GM18498 (cell line): ENCODE measurements around the gene NIPAL1.

Experiments
- ATAC-seq: cut with Tn5 transposase; IDR thresholded peaks from one replicate; pipeline ENCODE4 v1.9.1; 2021; ENCODE audit warnings: mild to moderate bottlenecking, moderate library complexity; ENCODE audit not compliant: unreplicated experiment

NIPAL1 gene

DNA sequence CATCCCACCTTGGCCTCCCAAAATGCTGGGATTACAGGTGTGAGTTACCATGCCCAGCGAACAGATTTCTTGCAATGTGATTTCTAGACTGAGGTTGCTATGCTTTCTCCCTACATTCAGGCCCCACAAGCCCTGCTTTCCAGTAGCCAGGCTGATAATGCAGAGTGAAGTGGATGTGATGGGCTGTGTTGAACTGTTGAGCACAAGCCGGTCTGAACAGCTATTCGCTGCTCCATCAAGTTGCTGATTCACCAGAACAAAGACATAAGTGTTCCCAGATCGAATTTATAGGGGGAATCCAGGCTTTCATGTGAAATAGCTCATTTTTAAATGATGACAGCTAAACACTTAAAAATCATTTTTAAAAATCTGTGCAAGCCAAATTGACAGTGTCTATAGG lies 8.0 kb downstream of the NIPAL1 start:
- ATAC-seq, result no peak

DNA sequence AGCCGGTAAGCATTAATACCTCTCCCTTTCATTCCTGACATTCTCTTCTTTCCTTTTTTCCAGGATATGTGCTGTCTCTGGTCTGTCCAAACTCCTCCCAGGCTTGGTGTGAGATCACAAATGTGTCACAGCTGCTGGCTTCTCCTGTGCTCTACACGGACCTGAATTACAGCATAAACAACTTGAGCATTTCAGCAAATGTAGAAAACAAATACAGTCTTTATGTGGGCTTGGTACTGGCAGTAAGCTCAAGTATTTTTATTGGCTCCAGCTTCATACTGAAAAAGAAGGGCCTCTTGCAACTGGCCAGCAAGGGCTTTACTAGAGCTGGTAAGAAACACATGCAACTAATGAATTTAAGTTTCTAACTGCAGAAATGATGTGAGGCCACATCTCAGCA lies 8.4 kb downstream of the NIPAL1 start:
- ATAC-seq, result no peak

DNA sequence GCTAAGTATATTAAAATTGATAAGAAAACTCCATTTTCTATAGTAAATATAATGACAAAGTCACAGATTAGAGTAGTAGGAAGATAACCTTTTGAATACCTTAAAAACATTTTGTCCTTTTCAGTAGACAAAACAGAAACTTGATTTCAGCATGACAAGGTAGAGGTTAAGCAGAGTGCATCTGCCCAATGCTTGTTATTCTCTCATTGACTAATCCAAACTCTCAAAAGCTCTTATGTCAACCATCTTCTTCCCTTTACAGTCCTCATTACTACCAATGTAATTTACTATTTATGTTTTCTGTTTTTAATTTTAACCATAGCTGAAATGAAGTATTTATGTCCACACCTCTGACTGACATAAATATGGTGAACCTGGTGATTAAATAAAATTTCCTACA lies 11.1 kb downstream of the NIPAL1 start:
- peak; percentile 71 for ATAC-seq

DNA sequence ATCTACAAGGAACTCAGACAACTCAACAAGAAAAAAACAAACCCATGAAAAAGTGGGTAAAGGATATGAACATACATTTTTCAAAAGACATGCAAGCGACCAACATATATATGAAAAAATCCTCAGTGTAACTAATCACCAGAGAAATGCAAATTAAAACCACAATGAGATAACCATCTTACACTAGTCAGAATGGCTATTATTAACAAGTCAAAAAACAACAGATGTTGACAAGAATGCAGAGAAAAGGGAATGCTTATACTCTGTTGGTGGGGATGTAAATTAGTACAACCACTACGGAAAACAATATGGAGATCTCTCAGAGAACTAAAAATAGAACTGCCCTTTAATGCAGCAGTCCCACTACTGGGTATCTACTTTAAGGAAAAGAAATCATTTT lies 12.1 kb downstream of the NIPAL1 start:
- ATAC-seq, result peak; percentile 74

DNA sequence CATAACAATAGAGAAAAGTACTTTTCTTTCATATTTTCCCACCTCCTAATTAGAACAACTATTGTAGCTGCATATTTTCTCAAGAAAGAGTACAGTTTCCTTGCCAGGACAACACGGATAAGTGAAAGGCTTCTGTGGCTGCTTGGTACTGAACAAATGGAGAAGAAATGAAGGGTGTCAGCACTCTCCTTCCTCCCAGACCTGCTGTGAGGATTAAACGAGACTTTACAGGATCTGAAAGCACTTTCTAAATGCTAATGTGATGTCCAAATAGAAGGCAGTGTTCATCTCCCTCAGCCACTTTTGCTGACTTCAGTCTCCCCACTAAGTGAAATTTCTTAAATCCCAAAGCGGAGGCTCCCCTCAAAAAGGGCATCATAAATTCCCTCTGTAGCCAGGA lies 13.9 kb downstream of the NIPAL1 start:
- no peak for ATAC-seq

DNA sequence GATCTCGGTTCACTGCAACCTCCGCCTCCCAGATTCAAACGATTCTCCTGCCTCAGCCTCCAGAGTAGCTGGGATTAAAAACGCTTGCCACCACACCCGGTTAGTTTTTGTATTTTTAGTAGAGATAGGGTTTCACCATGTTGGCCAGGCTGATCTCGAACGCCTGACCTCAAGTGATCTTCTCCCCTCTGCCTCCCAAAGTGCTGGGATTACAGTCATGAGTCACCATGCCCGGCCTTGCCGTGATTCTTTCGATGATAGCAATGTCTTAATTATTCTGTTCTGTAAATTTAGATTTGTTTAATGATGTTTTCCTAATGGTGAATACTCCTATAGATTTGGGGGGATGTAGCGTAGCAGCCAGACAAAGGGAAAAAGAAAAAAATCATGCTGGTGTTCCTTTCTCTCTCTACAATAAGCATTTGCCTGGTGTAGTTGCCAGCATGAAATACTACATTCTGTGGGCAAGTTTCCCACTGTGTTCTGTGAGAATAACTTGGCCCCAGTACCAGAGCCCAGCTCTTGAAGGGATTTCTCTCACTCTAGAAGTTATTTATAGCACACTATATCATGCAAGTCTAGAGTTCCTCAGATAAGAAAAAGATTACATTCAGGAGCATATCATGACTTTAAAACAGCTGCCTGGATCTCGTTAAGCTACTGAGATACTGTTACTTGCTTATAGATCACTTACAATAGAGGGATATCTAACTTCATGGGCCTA lies 15.4 kb downstream of the NIPAL1 start:
- ATAC-seq, result no peak

DNA sequence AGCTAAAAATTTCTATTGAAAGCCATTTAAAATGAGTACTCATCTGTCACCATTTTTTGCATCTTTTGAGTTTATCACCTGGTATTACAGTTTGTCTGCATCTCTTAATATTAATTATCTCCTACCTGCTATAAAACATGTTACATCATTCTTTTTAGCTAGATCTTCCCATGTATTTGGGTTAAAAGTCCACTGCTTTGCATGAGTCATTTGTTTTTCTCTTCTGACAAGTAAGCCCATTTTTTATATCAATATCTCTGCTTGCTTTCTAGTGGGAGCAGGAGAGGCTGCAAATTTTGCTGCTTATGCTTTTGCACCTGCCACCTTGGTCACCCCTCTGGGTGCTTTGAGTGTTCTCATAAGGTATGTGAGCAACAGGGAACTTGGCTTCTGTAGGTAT lies 16.1 kb downstream of the NIPAL1 start:
- ATAC-seq, result no peak

DNA sequence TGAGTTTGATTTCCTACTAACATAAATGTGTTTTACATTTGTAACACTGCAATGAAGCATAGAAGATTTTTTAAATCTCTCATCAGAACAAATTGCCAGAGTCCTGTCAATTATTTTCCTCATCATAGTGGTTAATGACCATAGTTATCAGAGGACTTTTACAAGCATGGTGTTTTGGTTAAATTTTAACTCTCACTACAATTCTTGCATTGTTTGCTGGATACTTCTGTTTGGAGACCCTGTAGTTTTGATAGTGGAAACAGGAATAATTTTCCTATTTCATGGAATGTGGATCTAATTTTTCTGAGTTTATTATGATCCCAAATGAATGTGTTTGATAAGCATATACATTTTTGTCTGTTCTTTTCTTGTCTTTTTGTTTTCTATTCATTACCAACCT lies 16.8 kb downstream of the NIPAL1 start:
- ATAC-seq, result no peak

DNA sequence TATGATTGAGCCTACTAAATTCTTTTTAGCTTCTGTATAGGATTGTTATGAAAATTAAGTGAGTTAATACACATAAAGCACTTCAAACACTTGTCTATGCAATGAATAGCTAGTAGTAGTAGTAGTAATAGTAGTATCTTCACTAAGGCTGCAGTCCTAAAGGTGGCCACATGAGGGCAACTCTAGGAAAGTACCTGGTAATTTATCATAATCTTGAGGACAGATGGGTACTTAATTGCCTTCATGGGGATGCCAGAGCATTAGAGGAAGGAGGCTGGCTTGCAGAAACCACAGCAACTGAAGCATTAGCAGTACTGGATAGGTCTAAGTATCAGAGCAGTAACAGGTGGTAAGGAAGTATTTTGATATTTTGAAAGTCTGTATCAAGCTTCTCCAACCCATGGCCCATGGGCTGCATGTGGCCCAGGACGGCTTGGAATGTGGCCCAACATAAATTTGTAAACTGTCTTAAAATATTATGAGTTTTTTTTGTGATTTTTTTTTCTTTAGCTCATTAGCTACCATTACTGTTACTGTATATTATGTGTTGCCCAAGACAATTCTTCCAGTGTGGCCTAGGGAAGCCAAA lies 17.3 kb downstream of the NIPAL1 start:
- ATAC-seq, result peak; percentile 45

DNA sequence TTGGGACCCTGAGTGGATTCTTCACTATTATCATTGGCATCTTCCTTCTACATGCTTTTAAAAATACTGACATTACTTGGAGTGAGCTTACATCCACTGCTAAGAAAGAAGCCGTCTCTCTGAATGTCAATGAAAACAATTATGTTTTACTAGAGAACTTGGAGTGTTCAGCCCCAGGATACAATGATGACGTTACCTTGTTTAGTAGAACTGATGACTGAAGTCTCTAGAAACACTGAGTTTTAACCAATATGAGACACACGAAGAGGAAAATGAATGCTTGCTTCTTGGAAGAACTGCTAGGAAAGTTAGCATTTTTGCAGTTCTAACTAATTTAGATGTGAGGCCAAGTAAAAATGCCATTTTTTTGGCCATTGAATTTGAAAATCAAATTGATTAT lies 19.4 kb downstream of the NIPAL1 start:
- ATAC-seq, result no peak

DNA sequence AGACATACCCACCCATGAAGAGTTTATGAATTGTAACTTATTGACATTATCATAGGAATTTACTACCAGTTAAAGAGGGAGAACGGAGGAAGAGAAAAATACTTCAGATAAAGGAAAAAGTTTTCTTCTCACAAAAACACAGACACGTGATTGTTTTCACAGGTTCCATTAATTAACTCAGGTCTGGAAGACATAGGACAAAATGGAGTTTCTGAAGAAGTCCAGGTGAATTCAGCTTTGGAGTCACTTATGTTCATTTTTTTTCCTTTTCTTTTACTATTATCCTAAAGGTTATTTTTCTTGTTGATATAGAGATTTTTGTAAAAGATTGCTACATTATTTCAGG lies 20.5 kb downstream of the NIPAL1 start:
- no peak for ATAC-seq

DNA sequence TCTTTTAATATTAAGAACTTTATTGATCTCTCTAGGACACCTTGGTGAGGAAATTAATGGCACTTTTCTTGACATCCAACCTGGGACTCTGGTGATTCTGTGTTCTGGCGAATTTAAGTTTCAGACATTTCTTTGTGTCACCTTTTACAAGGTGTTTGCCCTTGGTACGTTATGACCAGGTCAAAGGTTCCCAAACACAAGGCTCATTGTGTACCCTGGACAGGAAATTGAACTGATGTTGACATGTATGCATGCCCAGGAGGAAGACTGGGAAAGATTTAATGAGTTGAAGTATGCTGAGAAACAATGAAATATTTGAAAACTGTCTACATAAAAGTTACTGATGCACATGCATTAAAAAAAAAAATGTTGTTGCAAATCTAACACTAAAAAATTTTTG lies 22.1 kb downstream of the NIPAL1 start:
- no peak for ATAC-seq

DNA sequence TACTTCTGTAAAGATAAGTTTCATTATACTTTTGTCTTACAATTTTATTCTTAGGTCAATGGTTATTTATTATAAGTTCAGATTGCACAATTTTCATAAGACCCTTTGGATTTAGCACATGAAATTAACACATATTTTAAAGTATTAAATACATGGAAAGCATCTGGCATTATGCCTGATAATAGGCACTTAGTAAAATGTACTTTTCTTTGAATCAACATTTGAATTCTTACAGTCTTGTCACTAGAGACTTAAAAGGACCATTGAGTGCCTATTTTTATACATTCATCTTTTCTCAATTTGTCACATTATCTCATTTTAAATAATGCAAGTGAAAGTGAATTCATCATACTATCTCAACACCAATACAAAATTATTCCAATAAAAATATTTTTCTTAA lies 23.0 kb downstream of the NIPAL1 start:
- ATAC-seq, result no peak

DNA sequence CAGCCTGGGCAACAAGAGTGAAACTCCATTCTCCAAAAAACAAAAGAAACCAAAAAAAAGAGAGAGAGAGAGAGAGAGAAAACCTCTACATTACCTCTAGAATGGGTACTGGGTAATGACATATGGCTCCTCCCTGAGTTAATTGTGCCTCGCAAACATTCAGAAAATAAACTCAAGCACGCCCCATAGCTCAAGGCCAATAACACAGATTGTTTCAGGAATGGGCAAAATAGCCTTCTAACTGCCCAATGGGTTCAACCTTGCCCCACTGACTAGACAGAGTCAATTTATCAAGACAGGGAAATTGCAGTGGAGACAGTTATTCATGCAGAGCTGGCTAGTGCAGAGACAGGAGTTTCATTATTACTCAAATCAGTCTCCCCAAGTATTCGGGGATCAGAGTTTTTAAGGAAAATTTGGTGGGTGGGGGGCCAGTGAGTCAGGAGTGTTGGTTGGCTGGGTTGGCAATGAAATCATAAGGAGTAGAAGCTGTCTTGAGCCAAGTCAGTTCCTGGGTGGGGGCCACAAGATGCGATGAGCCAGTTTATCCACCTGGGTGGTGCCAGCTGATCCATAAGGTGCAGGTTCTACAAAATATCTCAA lies 25.1 kb downstream of the NIPAL1 start:
- no peak for ATAC-seq

DNA sequence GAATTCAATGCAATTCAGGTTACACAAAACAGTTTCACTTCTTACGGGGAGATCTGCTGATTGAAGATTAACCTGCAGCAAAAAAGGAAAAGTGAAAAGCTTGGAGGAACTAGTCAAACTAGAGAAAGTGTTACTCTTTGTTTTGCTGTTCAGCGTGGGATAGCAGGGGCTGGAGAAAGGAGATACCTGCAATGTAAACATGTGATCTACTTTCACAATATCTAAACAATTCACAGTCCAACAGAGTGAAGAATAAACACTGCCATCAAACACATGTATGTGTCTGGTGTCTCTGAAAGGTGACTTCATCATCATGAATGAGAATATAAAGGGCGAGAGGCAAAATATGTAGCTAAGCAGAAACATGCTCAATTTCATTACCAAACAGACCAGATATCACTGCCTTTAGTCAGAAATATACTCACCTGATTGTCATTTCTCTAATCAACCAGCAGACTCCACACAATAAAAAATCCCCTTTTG lies 26.4 kb downstream of the NIPAL1 start:
- no peak for ATAC-seq

DNA sequence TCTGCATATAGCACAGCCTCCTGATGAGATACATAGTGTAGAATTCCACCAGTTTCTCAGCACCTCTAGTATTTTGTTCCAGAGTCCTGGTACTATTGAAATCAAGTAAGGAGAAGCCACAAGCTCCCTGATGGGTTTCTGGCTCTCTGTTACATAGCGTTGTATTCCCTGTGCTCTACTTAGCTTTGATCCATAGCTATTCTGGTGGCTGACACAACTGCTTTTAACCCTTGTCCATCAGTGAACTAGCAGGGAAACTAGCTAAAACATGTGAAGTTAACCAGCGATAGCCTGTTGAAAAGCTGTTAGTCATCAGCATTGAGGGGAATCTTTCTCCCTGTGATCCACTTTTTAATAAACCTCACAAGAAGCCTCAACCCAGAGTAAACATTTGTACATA lies 26.9 kb downstream of the NIPAL1 start:
- no peak for ATAC-seq

DNA sequence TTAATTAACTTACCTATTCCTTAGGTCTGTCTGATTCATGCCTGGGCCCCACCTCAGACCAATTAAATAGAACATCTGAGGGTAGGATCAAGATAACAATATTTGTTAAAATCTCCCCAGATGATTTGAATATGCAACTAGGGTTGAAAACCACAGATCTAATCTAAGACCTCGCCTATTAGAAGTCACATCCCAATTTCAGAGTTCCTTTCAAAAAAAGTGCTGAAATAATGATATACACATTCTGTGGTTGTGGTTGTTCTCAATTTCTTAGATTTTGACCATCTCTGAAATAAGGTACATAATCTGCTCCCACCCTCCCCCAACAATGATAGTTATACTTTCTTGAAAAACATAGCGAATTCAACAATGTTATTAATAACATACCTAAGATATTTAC lies 27.7 kb downstream of the NIPAL1 start:
- ATAC-seq, result no peak

DNA sequence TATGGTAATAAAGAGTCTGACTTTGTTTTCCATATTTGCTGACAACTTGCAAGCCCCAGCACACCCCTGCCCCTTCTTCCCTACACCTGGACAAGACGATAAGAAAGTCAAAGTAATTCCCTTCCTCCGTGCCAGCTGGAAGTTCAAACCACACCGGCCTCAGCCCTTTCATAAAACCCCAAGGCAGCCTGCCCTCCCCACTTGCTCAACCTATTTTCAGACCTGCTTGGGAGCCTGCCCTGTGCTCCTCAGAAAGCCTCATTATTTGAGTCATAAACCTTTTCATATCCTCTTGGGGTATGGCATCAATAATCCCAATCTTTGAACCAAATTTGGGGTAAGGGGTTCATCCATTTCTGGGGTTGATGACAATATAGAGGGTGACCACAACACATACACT lies 29.5 kb downstream of the NIPAL1 start:
- ATAC-seq, result no peak

DNA sequence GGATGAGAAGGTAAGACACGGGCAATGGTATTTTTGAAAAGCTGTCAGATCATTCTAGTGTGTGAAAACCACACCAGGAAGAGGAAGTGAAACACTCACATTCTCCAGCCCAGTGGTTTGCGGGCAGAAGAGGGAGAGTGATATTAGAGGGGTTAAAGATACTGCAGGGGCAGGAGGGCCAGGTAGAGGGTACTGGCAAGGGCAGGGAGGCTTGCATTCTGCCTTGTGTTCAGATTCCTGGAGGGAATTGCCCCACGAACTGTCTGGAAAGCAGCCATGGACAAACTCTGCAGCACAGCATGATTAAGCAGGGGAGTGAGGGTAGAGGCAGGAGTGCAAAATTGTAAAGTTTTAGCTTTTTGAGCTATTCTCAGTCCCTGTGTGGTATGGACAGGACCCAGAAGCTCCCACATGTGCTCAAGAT lies 30.9 kb downstream of the NIPAL1 start:
- ATAC-seq, result peak; percentile 96

DNA sequence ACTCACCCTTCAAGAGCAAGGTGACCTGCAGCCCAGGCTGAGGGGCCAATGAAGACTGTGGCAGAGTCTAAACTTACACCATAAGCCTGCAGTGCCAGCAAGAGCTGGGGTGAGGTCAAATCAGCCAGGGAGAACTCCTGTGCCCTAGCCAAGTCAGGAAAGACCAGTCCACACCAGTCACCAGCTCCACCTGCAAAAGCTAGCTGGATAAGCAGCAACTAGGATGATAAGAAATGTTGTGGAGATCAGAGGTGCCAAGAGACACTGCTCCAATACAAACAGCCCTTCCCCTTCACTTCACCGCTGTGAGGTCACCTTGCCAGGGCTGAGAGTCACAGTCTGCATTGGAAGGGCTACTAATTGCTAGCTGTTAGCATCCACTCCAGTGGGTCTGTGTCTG lies 31.3 kb downstream of the NIPAL1 start:
- peak; percentile 11 for ATAC-seq

DNA sequence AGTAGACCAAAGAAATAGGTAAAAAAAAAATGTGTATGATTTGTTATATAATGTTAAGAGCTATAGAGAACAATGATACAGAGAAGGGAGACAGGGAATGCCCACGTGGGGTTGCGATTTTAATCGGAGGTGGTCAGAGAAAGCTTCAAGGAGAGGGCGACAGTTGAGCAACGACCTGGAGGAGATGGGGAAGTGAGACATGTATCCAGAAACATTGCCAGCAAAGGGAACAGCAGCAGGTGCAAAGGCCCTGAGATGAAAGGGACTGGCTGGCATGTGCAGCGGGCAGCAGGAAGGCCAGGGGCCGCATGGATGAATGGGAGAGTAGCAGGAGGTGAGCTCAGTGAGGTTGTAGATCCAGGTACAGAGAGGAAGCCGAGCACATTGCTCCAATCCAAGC lies 32.9 kb downstream of the NIPAL1 start:
- ATAC-seq, result no peak

DNA sequence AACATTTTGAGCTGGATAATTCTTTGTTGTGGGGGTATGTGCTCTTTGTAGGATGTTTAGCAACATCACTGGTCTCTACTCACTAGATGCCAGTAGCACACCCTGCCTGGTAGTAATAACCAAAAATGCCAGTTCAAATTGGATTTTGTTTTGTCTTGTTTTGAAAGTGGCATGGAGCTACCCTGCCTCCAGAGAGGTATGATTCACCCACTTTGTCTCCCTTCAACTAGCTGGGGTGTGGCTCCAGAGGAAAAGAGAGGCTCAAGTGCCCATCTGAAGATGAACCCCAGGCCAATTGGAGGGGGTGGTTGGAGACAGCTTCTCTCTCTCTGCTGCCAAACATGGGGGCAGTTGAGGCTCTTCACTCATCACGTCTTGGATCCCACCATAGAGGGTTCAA lies 34.5 kb downstream of the NIPAL1 start:
- no peak for ATAC-seq
